NT2/D1 (cell line): ENCODE measurements around the gene PPFIA2.
"Not testable (repeated sequence)": the region's sequence is repeated elsewhere in the genome, so short reads cannot be mapped to it uniquely, and the experiment has no call there.

Source experiments
- DNase-seq: peaks from one replicate; pipeline ENCODE4 v3.0.0-alpha.2; 2011; ENCODE audit warnings: low read depth, low spot score
- H3K27me3 ChIP-seq: 2 replicates; pipeline ENCODE4 v1.6.0; 2011; ENCODE audit warnings: mild to moderate bottlenecking; ENCODE audit not compliant: insufficient read length, insufficient read depth
- H3K36me3 ChIP-seq: 2 replicates; pipeline ENCODE4 v1.6.1; 2011; ENCODE audit warnings: mild to moderate bottlenecking, low read length, mixed read lengths; ENCODE audit not compliant: insufficient read depth, insufficient read length
- H3K4me1 ChIP-seq: 2 replicates; pipeline ENCODE4 v1.5.1; 2011; ENCODE audit not compliant: insufficient read depth, insufficient read length
- H3K4me3 ChIP-seq: 2 replicates; pipeline ENCODE4 v1.5.1; 2011; ENCODE audit warnings: low read depth; ENCODE audit not compliant: insufficient read length
- H3K9ac ChIP-seq: 2 replicates; pipeline ENCODE4 v1.6.0; 2011; ENCODE audit warnings: low read depth; ENCODE audit not compliant: insufficient read length
- H3K9me3 ChIP-seq: 2 replicates; pipeline ENCODE4 v1.5.1; 2011; ENCODE audit warnings: mild to moderate bottlenecking, low read length; ENCODE audit not compliant: insufficient read depth
- SUZ12 ChIP-seq: IDR thresholded peaks from 2 replicates; pipeline ENCODE4 v1.6.1; 2011; ENCODE audit not compliant: insufficient read length, insufficient read depth; ENCODE audit errors: extremely low read depth
- YY1 ChIP-seq: IDR thresholded peaks from 2 replicates; pipeline ENCODE4 v1.6.1; 2011; ENCODE audit not compliant: insufficient read length, insufficient read depth
- ZNF274 ChIP-seq: IDR thresholded peaks from 2 replicates; pipeline ENCODE4 v1.6.1; 2011; ENCODE audit warnings: mild to moderate bottlenecking, low read depth, low read length

PPFIA2 gene

GRCh38 chr12:81221681-81222080 lies 537.5 kb downstream of the PPFIA2 start:
- no peak for TF ChIP-seq ZNF274
- no peak for TF ChIP-seq SUZ12
- TF ChIP-seq YY1 = no peak
- H3K36me3 ChIP-seq = no peaks in the 10 kb centered on the region
- no peaks in the 10 kb centered on the region for H3K4me1 ChIP-seq
- H3K27me3 ChIP-seq = no peaks in the 10 kb centered on the region
- H3K9me3 ChIP-seq = no peaks in the 10 kb centered on the region
- DNase-seq = no peak
- no peak overlapping the region for H3K9ac ChIP-seq
- H3K4me3 ChIP-seq = no peak overlapping the region

GRCh38 chr12:81216739-81217138 lies 542.4 kb downstream of the PPFIA2 start:
- Histone ChIP-seq H3K4me3 (no peak overlapping the region), H3K9ac (no peak overlapping the region), H3K36me3 (no peaks in the 10 kb centered on the region), H3K4me1 (no peaks in the 10 kb centered on the region), H3K27me3 (no peaks in the 10 kb centered on the region), H3K9me3 (no peaks in the 10 kb centered on the region)
- TF ChIP-seq SUZ12 (no peak), ZNF274 (no peak), YY1 (no peak)
- DNase-seq = no peak

- Histone ChIP-seq H3K9ac (no peak overlapping the region), H3K9me3 (no peaks in the 10 kb centered on the region), H3K36me3 (no peaks in the 10 kb centered on the region), H3K27me3 (no peaks in the 10 kb centered on the region), H3K4me3 (no peak overlapping the region), H3K4me1 (no peaks in the 10 kb centered on the region)
- TF ChIP-seq YY1 (no peak), SUZ12 (no peak), ZNF274 (no peak)
- no peak for DNase-seq
Measured at GRCh38 chr12:81212996-81213696, 546.0 kb downstream of the PPFIA2 start.

GRCh38 chr12:81211306-81211705 lies 547.8 kb downstream of the PPFIA2 start:
- no peak for TF ChIP-seq ZNF274
- TF ChIP-seq SUZ12 = no peak
- TF ChIP-seq YY1 = no peak
- no peak overlapping the region for H3K9ac ChIP-seq
- H3K4me1 ChIP-seq = no peaks in the 10 kb centered on the region
- H3K4me3 ChIP-seq = no peak overlapping the region
- H3K36me3 ChIP-seq = no peaks in the 10 kb centered on the region
- no peak for DNase-seq
- H3K9me3 ChIP-seq = no peaks in the 10 kb centered on the region
- no peaks in the 10 kb centered on the region for H3K27me3 ChIP-seq

- H3K27me3 ChIP-seq, H3K4me1 ChIP-seq, H3K36me3 ChIP-seq, DNase-seq, H3K9me3 ChIP-seq, H3K4me3 ChIP-seq, H3K9ac ChIP-seq: not testable (repeated sequence)
Measured at GRCh38 chr12:81209772-81210225, 549.4 kb downstream of the PPFIA2 start.

- H3K4me1 ChIP-seq = no peaks in the 10 kb centered on the region
- no peaks in the 10 kb centered on the region for H3K9me3 ChIP-seq
- no peaks in the 10 kb centered on the region for H3K36me3 ChIP-seq
- H3K4me3 ChIP-seq = no peak overlapping the region
- no peak for DNase-seq
- H3K9ac ChIP-seq = no peak overlapping the region
- TF ChIP-seq ZNF274 = no peak
- TF ChIP-seq YY1 = no peak
- no peak for TF ChIP-seq SUZ12
- no peaks in the 10 kb centered on the region for H3K27me3 ChIP-seq
Measured at GRCh38 chr12:81209012-81209411, 550.1 kb downstream of the PPFIA2 start.

- Histone ChIP-seq H3K4me1 (no peaks in the 10 kb centered on the region), H3K27me3 (no peaks in the 10 kb centered on the region), H3K9ac (no peak overlapping the region), H3K4me3 (no peak overlapping the region), H3K9me3 (no peaks in the 10 kb centered on the region), H3K36me3 (no peaks in the 10 kb centered on the region)
- no peak for TF ChIP-seq ZNF274
- no peak for DNase-seq
Measured at GRCh38 chr12:81208187-81208911, 550.8 kb downstream of the PPFIA2 start.
